SK-N-SH (cell line): ENCODE measurements around the gene ELMOD1. TPM values are rescaled to one million over a fixed set of nuclear protein-coding genes. Genes with fewer than 3 reads are reported as not detected.

Experiments
- CTCF ChIA-PET: fragments of 300-600, 350-600 bp; formaldehyde crosslinking; extraction: SDS; loops from one replicate; lab custom pipeline; 2021; lab: Yijun Ruan, JAX
- POLR2A ChIA-PET: fragments of 350-600 bp; sonication (Branson Sonifier 250); formaldehyde crosslinking; extraction: SDS; loops from one replicate; lab custom pipeline; 2020; ENCODE audit warnings: antibody characterized with exemption, inconsistent platforms; lab: Yijun Ruan, JAX
- DNase-seq: peaks from one replicate; pipeline ENCODE4 v3.0.0; 2012
- H2AFZ ChIP-seq: fragments of 200-600 bp; sonication (generic); 2 replicates; pipeline ENCODE4 v1.8.1; 2016; ENCODE audit warnings: antibody characterized with exemption, mild to moderate bottlenecking, low read depth
- H3F3A ChIP-seq: fragments of 200-600 bp; sonication (generic); replicated peaks from 2 replicates; pipeline ENCODE3; 2016; ENCODE audit warnings: antibody characterized with exemption, mild to moderate bottlenecking; ENCODE audit not compliant: insufficient read depth
- H3K27ac ChIP-seq, 2 experiments: fragments of 200-500 bp in 1 of 2; fragments of 200-600 bp in 1 of 2; sonication (Bioruptor generic) in 1 of 2; sonication (generic), shearing (Covaris generic) in 1 of 2; 2 replicates each; pipeline versions ENCODE4 v1.5.1 to v1.6.1; 2014 to 2016; ENCODE audit warnings: low read depth in 2 of 2, inconsistent platforms in 1 of 2, low read length in 1 of 2, mild to moderate bottlenecking in 1 of 2, mixed read lengths in 1 of 2
- H3K27me3 ChIP-seq: fragments of 200-600 bp; sonication (generic), shearing (Covaris generic); 2 replicates; pipeline ENCODE4 v1.6.1; 2016; ENCODE audit warnings: mixed run types; ENCODE audit not compliant: insufficient read depth
- H3K36me3 ChIP-seq, 2 experiments: fragments of 200-500 bp in 1 of 2; fragments of 200-600 bp in 1 of 2; sonication (Bioruptor generic) in 1 of 2; sonication (generic) in 1 of 2; replicated peaks in 1 of 2; 2 replicates each; pipeline versions ENCODE3 to v1.5.1; 2014 to 2016; ENCODE audit warnings: low read length in 1 of 2, mild to moderate bottlenecking in 1 of 2; ENCODE audit not compliant: insufficient read depth in 2 of 2, control insufficient read depth in 1 of 2
- H3K4me1 ChIP-seq, 2 experiments: fragments of 200-500 bp in 1 of 2; fragments of 200-600 bp in 1 of 2; sonication (Bioruptor generic) in 1 of 2; sonication (generic), shearing (Covaris generic) in 1 of 2; 2 replicates each; pipeline versions ENCODE4 v1.5.1 to v1.6.1; 2014 to 2016; ENCODE audit warnings: low read depth in 1 of 2, low read length in 1 of 2, mixed run types in 1 of 2; ENCODE audit not compliant: insufficient read depth in 2 of 2, control insufficient read depth in 1 of 2
- H3K4me2 ChIP-seq: fragments of 200-600 bp; sonication (generic), shearing (Covaris generic); 2 replicates; pipeline ENCODE4 v1.6.1; 2017; ENCODE audit warnings: mixed run types
- H3K4me3 ChIP-seq, 2 experiments: fragments of 200-500 bp in 1 of 2; fragments of 200-600 bp in 1 of 2; sonication (Bioruptor generic) in 1 of 2; sonication (generic), shearing (Covaris generic) in 1 of 2; 2 replicates each; pipeline versions ENCODE4 v1.5.1 to v1.8.1; 2014 to 2016; ENCODE audit warnings: low read depth in 2 of 2, inconsistent platforms in 1 of 2, low read length in 1 of 2, mild to moderate bottlenecking in 1 of 2, mixed read lengths in 1 of 2, moderate library complexity in 1 of 2
- H3K79me2 ChIP-seq: fragments of 200-600 bp; sonication (generic); 2 replicates; pipeline ENCODE4 v1.8.1; 2017; ENCODE audit warnings: mild to moderate bottlenecking; ENCODE audit not compliant: insufficient read depth
- H3K9ac ChIP-seq: fragments of 200-600 bp; sonication (generic); 2 replicates; pipeline ENCODE4 v1.6.1; 2017; ENCODE audit warnings: mixed run types
- H3K9me2 ChIP-seq: fragments of 200-600 bp; sonication (generic); 2 replicates; pipeline ENCODE4 v1.6.1; 2017; ENCODE audit warnings: mixed run types
- H3K9me3 ChIP-seq: fragments of 200-600 bp; sonication (generic); 2 replicates; pipeline ENCODE4 v1.6.1; 2017; ENCODE audit warnings: mixed run types, mild to moderate bottlenecking, moderate library complexity
- H4K20me1 ChIP-seq: fragments of 200-600 bp; sonication (generic); 2 replicates; pipeline ENCODE4 v1.6.1; 2017; ENCODE audit warnings: mild to moderate bottlenecking, mixed run types; ENCODE audit not compliant: insufficient read depth
- FOXJ3 ChIP-seq: sonication (generic); formaldehyde crosslinking; IDR thresholded peaks from 2 replicates; pipeline ENCODE4 v1.5.1; 2020; ENCODE audit warnings: mild to moderate bottlenecking, missing genetic modification reagents
- FOXM1 ChIP-seq: IDR thresholded peaks from 2 replicates; pipeline ENCODE4 v1.4.0; 2012; ENCODE audit warnings: low read depth, mild to moderate bottlenecking
- GABPA ChIP-seq: IDR thresholded peaks from 2 replicates; pipeline ENCODE4 v1.4.0; 2012; ENCODE audit warnings: low read depth, mild to moderate bottlenecking
- IRF3 ChIP-seq: fragments of 150-350 bp; IDR thresholded peaks from 2 replicates; pipeline ENCODE4 v1.6.1; 2016; ENCODE audit warnings: mild to moderate bottlenecking, low read depth, low read length
- NFIC ChIP-seq: IDR thresholded peaks from 2 replicates; pipeline ENCODE4 v1.4.0; 2012; ENCODE audit warnings: borderline replicate concordance
- PBX3 ChIP-seq: IDR thresholded peaks from 2 replicates; pipeline ENCODE4; 2012
- POLR2AphosphoS5 ChIP-seq: IDR thresholded peaks from 2 replicates; pipeline ENCODE4 v1.6.1; 2012; ENCODE audit warnings: low read depth, low read length
- REST ChIP-seq: IDR thresholded peaks from 2 replicates; pipeline ENCODE4 v1.6.1; 2012; ENCODE audit warnings: mild to moderate bottlenecking, low read depth, low read length, moderate library complexity
- SIN3A ChIP-seq: IDR thresholded peaks from 2 replicates; pipeline ENCODE4 v1.6.1; 2012; ENCODE audit warnings: low read depth, mild to moderate bottlenecking, low read length, moderate library complexity, borderline replicate concordance
- TEAD4 ChIP-seq: IDR thresholded peaks from 2 replicates; pipeline ENCODE4 v1.4.0; 2012; ENCODE audit warnings: mild to moderate bottlenecking, borderline replicate concordance; ENCODE audit not compliant: insufficient read depth
- USF1 ChIP-seq: IDR thresholded peaks from 2 replicates; pipeline ENCODE4 v1.4.0; 2012; ENCODE audit warnings: low read depth, borderline replicate concordance
- YY1 ChIP-seq: IDR thresholded peaks from 2 replicates; pipeline ENCODE4 v1.4.0; 2012; ENCODE audit warnings: low read depth, mild to moderate bottlenecking
- ZBTB33 ChIP-seq: IDR thresholded peaks from 2 replicates; pipeline ENCODE4 v1.4.0; 2012; ENCODE audit warnings: low read depth, borderline replicate concordance
- WGBS: methylation state at CpG from one replicate; pipeline ENCODE4 v1.1.6; 2017; ENCODE audit warnings: low lambda C conversion rate; 5-methylcytosine and 5-hydroxymethylcytosine counted together
- polyA plus RNA-seq, 3 experiments: library from polyadenylated mRNA; depleted of rRNA; stranded (reverse); fragments of >200 nt; gene quantifications; 2 replicates each; pipeline ENCODE4 v1.2.3, GENCODE V29; 2012

The ELMOD1 gene
- polyA plus RNA-seq, 1 of the 3 experiments (the other 2 are of a cell fraction), result not detected

GRCh38 chr11:107706531-107706930 is 115.6 kb downstream of the ELMOD1 start:
- H3K4me2 ChIP-seq, result no peak overlapping the region
- H2AFZ ChIP-seq, result no peak overlapping the region
- no peak overlapping the region for H3K9ac ChIP-seq
- TF ChIP-seq ZBTB33, result no peak
- TF ChIP-seq GABPA, result no peak
- TF ChIP-seq REST, result no peak
- no peak for TF ChIP-seq TEAD4
- TF ChIP-seq USF1, result no peak
- no peak for TF ChIP-seq FOXJ3 (CRISPR knock-in tag)
- TF ChIP-seq FOXM1, result no peak
- TF ChIP-seq SIN3A, result no peak
- no peak for TF ChIP-seq YY1
- no peak for TF ChIP-seq IRF3
- no peak for TF ChIP-seq NFIC
- TF ChIP-seq POLR2AphosphoS5, result no peak
- no peak for TF ChIP-seq PBX3
- H3K36me3 ChIP-seq, result no peaks in the 10 kb centered on the region
- no peaks in the 10 kb centered on the region for H3K9me2 ChIP-seq
- no peaks in the 10 kb centered on the region for H3K27me3 ChIP-seq
- WGBS, result 42% methylated on average over 2 of the region's 2 CpGs
- peaks cover 4% of the 10 kb centered on the region for H3F3A ChIP-seq
- no peak overlapping the region for H3K4me3 ChIP-seq
- 0 out of 4 replicates have a peak, but pooled peaks cover 0 to 3% of the 10 kb centered on the region in 2 experiments for H3K4me1 ChIP-seq
- H3K9me3 ChIP-seq, result no peaks in the 10 kb centered on the region
- DNase-seq, result no peak
- ChIA-PET CTCF (interaction anchor here (0.6 to 1.1 kb wide), 2 partner anchors 12 to 18 kb away, joined by 3 read pairs; no protein-coding TSS in a partner anchor), POLR2A (no interaction called here)
- no peaks in the 10 kb centered on the region for H4K20me1 ChIP-seq
- no peaks in the 10 kb centered on the region for H3K79me2 ChIP-seq
- no peak overlapping the region for H3K27ac ChIP-seq
